IPS-11a (cell line): ENCODE measurements around the gene PTPRK.
"Not testable (repeated sequence)": the region's sequence is repeated elsewhere in the genome, so short reads cannot be mapped to it uniquely, and the experiment has no call there.

Experiments
- H3K4me3 ChIP-seq: one replicate; pipeline ENCODE4 v1.5.1; 2013; ENCODE audit warnings: low read depth, low read length, control low read depth

The PTPRK gene

GRCh38 chr6:128047989-128048388, 472.4 kb downstream of the PTPRK start:
- no peak overlapping the region for H3K4me3 ChIP-seq

- H3K4me3 ChIP-seq: no peak overlapping the region
Measured at GRCh38 chr6:128046033-128046432, 474.4 kb downstream of the PTPRK start.

DNA sequence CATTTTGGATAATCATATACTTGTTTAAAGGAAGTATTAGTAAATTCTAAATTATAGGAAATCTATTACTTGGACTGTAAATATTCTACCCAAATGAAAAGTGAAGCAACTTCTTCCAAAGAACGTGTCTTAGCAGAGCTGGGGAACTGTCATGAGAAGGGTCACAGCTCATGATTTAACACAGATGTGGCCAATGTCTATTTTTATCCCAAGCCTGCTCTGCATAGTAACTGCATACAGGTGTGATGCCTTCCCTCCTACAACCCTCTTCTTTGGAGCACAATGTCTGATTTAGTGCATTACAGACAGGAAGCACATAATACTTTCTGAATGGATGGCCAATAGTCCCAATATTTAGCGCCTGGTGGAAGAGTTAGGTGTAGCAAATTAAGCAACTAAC, 480.9 kb downstream of the PTPRK start:
- H3K4me3 ChIP-seq: no peak overlapping the region

DNA sequence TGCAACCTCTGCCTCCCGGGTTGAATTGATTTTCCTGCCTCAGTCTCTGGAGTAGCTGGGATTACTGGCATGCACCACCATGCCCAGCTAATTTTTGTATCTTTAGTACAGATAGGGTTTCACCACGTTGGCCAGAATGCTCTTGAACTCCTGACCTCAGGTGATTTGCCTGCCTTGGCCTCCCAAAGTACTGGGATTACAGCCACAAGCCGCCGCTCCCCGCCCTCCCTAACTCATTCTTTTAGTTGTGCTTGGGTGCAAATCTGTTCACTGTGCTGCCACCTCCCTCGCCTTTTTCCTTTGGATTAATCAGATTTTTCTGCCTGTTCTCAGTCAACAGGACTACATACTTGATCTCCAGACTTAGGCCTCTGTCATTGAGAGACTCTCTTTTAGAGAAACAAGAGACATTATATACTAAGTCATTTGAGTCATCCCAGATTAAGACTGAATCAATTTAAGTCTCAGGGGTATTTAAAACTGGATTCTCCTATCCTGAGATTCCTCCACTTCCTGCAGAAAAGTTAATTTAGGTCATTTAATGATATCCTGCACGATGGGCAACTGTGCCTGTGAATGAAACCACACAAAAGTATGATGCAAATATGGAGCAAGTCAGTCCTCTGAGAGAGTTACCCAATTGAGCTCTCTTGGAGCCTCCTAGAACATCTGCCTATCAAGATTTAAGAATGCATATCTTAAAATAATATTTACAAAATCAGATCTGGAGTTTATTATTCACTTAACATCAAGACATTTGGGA, 483.4 kb downstream of the PTPRK start:
- no peak overlapping the region for H3K4me3 ChIP-seq

GRCh38 chr6:128033156-128033555, 487.2 kb downstream of the PTPRK start:
- H3K4me3 ChIP-seq: no peak overlapping the region

GRCh38 chr6:128032042-128032441, 488.4 kb downstream of the PTPRK start:
- H3K4me3 ChIP-seq: no peak overlapping the region

- no peak overlapping the region for H3K4me3 ChIP-seq
Measured at GRCh38 chr6:128029826-128030225, 490.6 kb downstream of the PTPRK start.

- H3K4me3 ChIP-seq: no peak overlapping the region
Measured at GRCh38 chr6:128028183-128028582, 492.2 kb downstream of the PTPRK start.

- no peak overlapping the region for H3K4me3 ChIP-seq
Measured at GRCh38 chr6:128025478-128025877, 494.9 kb downstream of the PTPRK start.

DNA sequence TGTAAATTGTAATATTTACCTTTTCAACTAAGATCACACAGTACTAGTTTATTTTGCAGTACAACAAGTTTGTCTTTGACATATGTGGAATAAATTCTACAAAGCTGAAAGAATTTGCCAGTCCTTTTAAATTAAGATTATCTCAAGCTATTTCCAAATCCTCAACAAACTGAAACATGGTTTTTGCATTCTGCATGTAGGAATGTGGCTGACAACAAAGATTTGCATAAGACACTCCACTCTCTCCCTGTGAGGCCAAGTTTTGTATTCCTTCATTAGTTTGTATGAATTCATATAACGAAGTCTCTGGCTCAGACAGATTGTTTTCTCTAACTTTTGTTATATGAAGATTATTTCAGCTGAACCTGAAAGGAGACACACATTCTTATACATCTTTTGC, 495.4 kb downstream of the PTPRK start:
- no peak overlapping the region for H3K4me3 ChIP-seq

DNA sequence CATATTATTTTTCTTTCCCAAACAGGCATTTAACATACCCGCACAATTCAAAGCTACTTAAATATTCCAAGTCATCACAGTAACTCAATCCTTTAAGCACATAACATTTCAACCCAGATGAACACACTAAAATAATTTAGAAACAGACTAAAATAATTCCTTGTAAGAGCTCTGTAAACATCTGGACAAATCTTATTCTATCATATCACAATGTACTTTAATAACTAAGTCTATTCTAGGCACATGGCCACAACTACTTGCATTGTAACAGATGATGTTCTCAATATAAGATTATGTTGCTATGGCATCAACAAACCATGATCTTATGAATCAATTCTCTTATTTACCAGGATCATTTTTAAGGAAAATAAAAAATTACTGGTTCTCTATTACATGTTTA, 496.4 kb downstream of the PTPRK start:
- H3K4me3 ChIP-seq: no peak overlapping the region

- no peak overlapping the region for H3K4me3 ChIP-seq
Measured at GRCh38 chr6:128018821-128019220, 501.6 kb downstream of the PTPRK start.

DNA sequence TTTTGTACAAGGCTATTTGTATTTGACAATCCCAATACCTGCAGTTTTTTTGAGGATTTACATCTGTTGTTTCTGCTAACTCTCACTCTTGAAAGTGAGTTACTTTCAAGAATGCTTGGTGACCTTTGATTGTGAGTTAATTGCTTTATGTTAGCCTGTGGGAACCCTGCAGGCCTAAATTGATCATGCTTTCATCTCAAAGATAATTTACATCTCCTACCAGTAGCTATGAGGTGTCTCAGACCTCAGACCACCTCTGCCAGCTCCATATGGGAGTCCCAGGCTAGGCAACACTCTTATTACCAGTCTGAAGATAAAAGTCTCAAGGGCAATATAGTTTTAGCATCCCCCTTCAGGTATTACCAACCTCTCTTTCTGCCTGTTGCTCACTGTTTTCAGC, 503.1 kb downstream of the PTPRK start:
- no peak overlapping the region for H3K4me3 ChIP-seq

DNA sequence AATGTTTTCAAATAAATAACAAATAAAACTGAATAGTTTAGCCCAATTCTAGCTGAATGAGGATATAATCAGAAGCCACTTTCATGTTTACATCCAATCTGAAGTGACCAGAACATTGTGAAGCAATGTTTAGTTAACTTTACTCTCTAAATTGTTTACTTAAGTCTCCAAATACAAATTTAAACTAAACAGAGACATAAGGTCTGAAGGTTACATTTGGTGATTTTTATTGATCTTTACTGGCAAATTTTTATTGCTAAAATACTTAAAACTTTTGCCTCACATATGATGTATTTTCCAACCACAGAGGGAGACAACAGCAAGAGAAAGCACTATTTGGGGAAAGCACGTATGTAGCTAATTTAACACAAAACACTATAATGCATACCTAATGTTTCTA, 512.7 kb downstream of the PTPRK start:
- H3K4me3 ChIP-seq: no peak overlapping the region

DNA sequence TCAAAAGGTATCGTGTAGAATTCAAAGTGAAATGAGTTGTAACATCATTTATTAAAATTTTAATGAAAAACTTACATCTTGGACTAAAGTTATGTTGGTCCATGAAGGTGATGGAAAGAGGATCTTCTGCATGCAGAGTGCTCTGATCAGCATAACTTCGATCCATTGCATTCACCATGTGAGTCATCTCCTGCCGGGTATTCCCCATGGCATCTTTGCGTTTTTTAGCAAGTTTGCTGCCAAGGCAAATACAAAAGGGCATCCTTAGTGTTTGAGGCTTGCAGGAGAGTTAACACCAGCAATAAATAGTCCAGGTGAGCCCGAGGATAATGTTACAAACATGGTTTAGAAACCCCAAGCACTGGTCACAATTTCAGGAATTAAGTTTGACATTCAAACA, 515.4 kb downstream of the PTPRK start:
- no peak overlapping the region for H3K4me3 ChIP-seq

GRCh38 chr6:128000363-128000762, 520.0 kb downstream of the PTPRK start:
- no peak overlapping the region for H3K4me3 ChIP-seq

GRCh38 chr6:127998985-127999384, 521.4 kb downstream of the PTPRK start:
- no peak overlapping the region for H3K4me3 ChIP-seq

GRCh38 chr6:127997496-127998164, 522.8 kb downstream of the PTPRK start:
- no peak overlapping the region for H3K4me3 ChIP-seq

- no peak overlapping the region for H3K4me3 ChIP-seq
Measured at GRCh38 chr6:127996925-127997324, 523.5 kb downstream of the PTPRK start.

GRCh38 chr6:127992144-127992543, 528.3 kb downstream of the PTPRK start:
- H3K4me3 ChIP-seq: no peak overlapping the region

DNA sequence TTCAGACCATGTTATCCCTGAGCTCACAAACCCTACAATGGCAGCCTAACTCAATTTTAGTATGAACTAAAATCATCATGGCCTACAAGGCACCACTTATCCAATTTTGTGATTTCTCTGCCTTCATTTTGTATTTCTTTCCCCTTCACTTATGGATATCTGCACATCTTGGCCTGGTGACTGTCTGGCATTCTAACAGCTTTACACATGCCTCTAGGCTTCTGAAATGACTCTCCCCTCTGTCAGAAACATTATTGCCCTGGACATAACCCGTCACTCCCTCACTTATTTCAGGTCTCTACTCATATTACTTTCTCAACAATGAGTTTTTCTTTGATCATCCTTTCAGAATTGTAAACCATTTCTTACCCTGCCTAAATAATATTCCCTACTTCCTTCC, 530.3 kb downstream of the PTPRK start:
- H3K4me3 ChIP-seq: no peak overlapping the region

GRCh38 chr6:127980996-127981395, 539.4 kb downstream of the PTPRK start:
- no peak overlapping the region for H3K4me3 ChIP-seq

DNA sequence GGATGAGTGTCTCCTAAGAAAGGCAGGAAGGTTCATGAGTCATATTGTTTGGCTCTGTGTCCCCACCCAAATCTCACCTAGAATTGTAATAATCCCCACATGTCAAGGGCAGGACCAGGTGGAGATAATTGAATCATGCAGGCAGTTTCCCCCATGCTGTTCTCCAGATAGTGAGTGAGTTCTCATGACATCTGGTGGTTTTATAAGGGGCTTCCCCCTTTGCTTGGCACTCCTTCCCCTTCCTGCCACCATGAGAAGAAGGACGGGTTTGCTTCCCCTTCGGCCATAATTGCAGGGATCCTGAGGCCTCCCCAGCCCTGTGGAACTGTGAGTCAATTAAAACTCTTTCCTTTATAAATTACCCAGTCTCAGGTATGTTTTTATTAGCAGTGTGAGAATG, 542.2 kb downstream of the PTPRK start:
- H3K4me3 ChIP-seq: not testable (repeated sequence)
